Neural cell (in vitro differentiated cells): Measurements from ENCODE around the gene KRAS. TPM values are rescaled to one million over a fixed set of nuclear protein-coding genes. Genes with fewer than 3 reads are reported as not detected.

Experiments used
- H2AFZ ChIP-seq: fragments of 200-600, 300-800 bp; sonication (generic), shearing (Covaris generic); 2 replicates; pipeline ENCODE4 v1.6.0; 2014; ENCODE audit warnings: low read depth, mild to moderate bottlenecking, antibody characterized with exemption, low read length, moderate library complexity
- H3F3A ChIP-seq: fragments of 200-600 bp; shearing (Covaris generic); 2 replicates; pipeline ENCODE4 v1.6.1; 2016; ENCODE audit warnings: mild to moderate bottlenecking, moderate library complexity, mixed read lengths, antibody characterized with exemption, low read length; ENCODE audit not compliant: insufficient read depth, poor library complexity, severe bottlenecking
- H3K27ac ChIP-seq: fragments of 200-600, 300-800 bp; sonication (generic), shearing (Covaris generic); 2 replicates; pipeline ENCODE4 v1.5.1; 2014; ENCODE audit warnings: mild to moderate bottlenecking, low read length, moderate library complexity
- H3K27me3 ChIP-seq: fragments of 300-800, 200-600 bp; sonication (generic), shearing (Covaris generic); 2 replicates; pipeline ENCODE4 v1.6.0; 2014; ENCODE audit warnings: mild to moderate bottlenecking, low read depth, low read length, moderate library complexity; ENCODE audit not compliant: insufficient read depth
- H3K36me3 ChIP-seq: fragments of 300-800, 200-600 bp; sonication (generic), shearing (Covaris generic); 2 replicates; pipeline ENCODE4 v1.5.1; 2014; ENCODE audit warnings: mild to moderate bottlenecking, antibody characterized with exemption, low read length, moderate library complexity; ENCODE audit not compliant: insufficient read depth
- H3K4me2 ChIP-seq: fragments of 300-800, 200-600 bp; sonication (generic), shearing (Covaris generic); 2 replicates; pipeline ENCODE4 v1.6.0; 2014; ENCODE audit warnings: mild to moderate bottlenecking, low read length
- H3K4me3 ChIP-seq: fragments of 300-800, 200-600 bp; sonication (generic), shearing (Covaris generic); 2 replicates; pipeline ENCODE4 v1.5.1; 2014; ENCODE audit warnings: mild to moderate bottlenecking, low read length, moderate library complexity
- H3K79me2 ChIP-seq: fragments of 200-600 bp; shearing (Covaris generic); replicated peaks from 2 replicates; pipeline ENCODE4 v1.6.0; 2014; ENCODE audit warnings: mild to moderate bottlenecking, low read length, moderate library complexity; ENCODE audit not compliant: insufficient read depth
- H3K9ac ChIP-seq: fragments of 300-800, 200-600 bp; sonication (generic), shearing (Covaris generic); 2 replicates; pipeline ENCODE4 v1.6.1; 2016; ENCODE audit warnings: mild to moderate bottlenecking, low read length, mixed read lengths
- H3K9me2 ChIP-seq: fragments of 200-600 bp; shearing (Covaris generic); 2 replicates; pipeline ENCODE4 v1.6.1; 2016; ENCODE audit warnings: mild to moderate bottlenecking, low read length, mixed read lengths; ENCODE audit not compliant: insufficient read depth
- H3K9me3 ChIP-seq: fragments of 200-600, 300-800 bp; sonication (generic), shearing (Covaris generic); 2 replicates; pipeline ENCODE4 v1.6.1; 2016; ENCODE audit warnings: mild to moderate bottlenecking, mixed run types, low read length, moderate library complexity, mixed read lengths
- H4K20me1 ChIP-seq: fragments of 200-600 bp; shearing (Covaris generic); 2 replicates; pipeline ENCODE4 v1.6.1; 2016; ENCODE audit warnings: mild to moderate bottlenecking, mixed run types; ENCODE audit not compliant: insufficient read depth
- EP300 ChIP-seq: fragments of 450-650 bp; conservative IDR thresholded peaks from 2 replicates; pipeline ENCODE4 v1.6.1; 2014; ENCODE audit warnings: antibody characterized with exemption, mild to moderate bottlenecking, moderate library complexity; ENCODE audit not compliant: poor library complexity, severe bottlenecking
- EZH2 ChIP-seq: fragments of 200-600, 300-800 bp; shearing (Covaris generic), sonication (generic); IDR thresholded peaks from 2 replicates; pipeline ENCODE4 v1.6.1; 2014; ENCODE audit warnings: antibody characterized with exemption, low read length, borderline replicate concordance, mild to moderate bottlenecking; ENCODE audit not compliant: insufficient read depth, poor library complexity, severe bottlenecking
- MXI1 ChIP-seq: fragments of 450-650 bp; conservative IDR thresholded peaks from 2 replicates; pipeline ENCODE4 v1.6.1; 2014; ENCODE audit warnings: antibody characterized with exemption, mild to moderate bottlenecking; ENCODE audit not compliant: poor library complexity, severe bottlenecking
- POLR2AphosphoS5 ChIP-seq: IDR thresholded peaks from 2 replicates; pipeline ENCODE4 v1.6.1; 2012
- RAD21 ChIP-seq: fragments of 450-650 bp; conservative IDR thresholded peaks from 2 replicates; pipeline ENCODE4 v1.6.1; 2014; ENCODE audit warnings: antibody characterized with exemption, mild to moderate bottlenecking, moderate library complexity
- SMC3 ChIP-seq: fragments of 450-650 bp; conservative IDR thresholded peaks from 2 replicates; pipeline ENCODE4 v1.6.1; 2014; ENCODE audit warnings: antibody characterized with exemption, mild to moderate bottlenecking, moderate library complexity; ENCODE audit not compliant: poor library complexity
- TAF1 ChIP-seq: IDR thresholded peaks from 2 replicates; pipeline ENCODE4 v1.6.1; 2012; ENCODE audit warnings: low read depth
- polyA plus RNA-seq: library from polyadenylated mRNA; depleted of rRNA; stranded (reverse); fragments of >200 nt; gene quantifications from 2 replicates; pipeline ENCODE4 v1.2.3, GENCODE V29; 2014
- TF ChIP-seq, protein P1 (sequence below): IDR thresholded peaks from 2 replicates; pipeline ENCODE4 v1.6.1; 2012; ENCODE audit warnings: borderline replicate concordance
- TF ChIP-seq, protein P2 (sequence below): fragments of 450-650 bp; IDR thresholded peaks from 2 replicates; pipeline ENCODE4 v1.5.1; 2014; ENCODE audit warnings: antibody characterized with exemption, mild to moderate bottlenecking, moderate library complexity; ENCODE audit not compliant: poor library complexity, severe bottlenecking

Gene KRAS
- polyA plus RNA-seq, 1 donor from 2014 or later: 34.7 TPM

DNA sequence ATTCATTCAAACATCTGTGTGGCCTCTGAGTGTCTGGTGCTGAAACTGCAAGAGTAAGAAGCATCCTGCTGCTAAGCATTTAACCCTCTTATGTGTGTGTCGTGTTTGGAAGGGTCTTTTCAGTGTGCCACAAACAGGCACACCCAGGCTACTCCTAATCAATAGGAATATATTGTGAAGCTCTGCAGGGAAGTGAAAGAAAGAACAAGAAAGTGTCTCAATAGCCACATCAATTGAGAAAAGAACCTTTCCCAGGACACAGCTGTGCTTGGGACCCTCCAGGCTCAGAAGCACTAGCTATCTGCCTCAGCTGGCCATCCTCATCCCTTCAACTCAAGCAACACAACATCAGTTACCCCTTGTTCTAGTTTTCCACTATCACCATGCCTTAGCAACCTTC is 13.4 kb upstream of the KRAS start:
- H3K27me3 ChIP-seq: peaks cover 89% of the 10 kb centered on the region
- H3F3A ChIP-seq: no peaks in the 10 kb centered on the region
- no peaks in the 10 kb centered on the region for H3K79me2 ChIP-seq
- no peak overlapping the region for H3K4me2 ChIP-seq
- no peak for TF ChIP-seq SMC3
- TF ChIP-seq EP300: no peak
- TF ChIP-seq, protein P1, sequence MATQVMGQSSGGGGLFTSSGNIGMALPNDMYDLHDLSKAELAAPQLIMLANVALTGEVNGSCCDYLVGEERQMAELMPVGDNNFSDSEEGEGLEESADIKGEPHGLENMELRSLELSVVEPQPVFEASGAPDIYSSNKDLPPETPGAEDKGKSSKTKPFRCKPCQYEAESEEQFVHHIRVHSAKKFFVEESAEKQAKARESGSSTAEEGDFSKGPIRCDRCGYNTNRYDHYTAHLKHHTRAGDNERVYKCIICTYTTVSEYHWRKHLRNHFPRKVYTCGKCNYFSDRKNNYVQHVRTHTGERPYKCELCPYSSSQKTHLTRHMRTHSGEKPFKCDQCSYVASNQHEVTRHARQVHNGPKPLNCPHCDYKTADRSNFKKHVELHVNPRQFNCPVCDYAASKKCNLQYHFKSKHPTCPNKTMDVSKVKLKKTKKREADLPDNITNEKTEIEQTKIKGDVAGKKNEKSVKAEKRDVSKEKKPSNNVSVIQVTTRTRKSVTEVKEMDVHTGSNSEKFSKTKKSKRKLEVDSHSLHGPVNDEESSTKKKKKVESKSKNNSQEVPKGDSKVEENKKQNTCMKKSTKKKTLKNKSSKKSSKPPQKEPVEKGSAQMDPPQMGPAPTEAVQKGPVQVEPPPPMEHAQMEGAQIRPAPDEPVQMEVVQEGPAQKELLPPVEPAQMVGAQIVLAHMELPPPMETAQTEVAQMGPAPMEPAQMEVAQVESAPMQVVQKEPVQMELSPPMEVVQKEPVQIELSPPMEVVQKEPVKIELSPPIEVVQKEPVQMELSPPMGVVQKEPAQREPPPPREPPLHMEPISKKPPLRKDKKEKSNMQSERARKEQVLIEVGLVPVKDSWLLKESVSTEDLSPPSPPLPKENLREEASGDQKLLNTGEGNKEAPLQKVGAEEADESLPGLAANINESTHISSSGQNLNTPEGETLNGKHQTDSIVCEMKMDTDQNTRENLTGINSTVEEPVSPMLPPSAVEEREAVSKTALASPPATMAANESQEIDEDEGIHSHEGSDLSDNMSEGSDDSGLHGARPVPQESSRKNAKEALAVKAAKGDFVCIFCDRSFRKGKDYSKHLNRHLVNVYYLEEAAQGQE: no peak
- no peak for TF ChIP-seq TAF1
- TF ChIP-seq MXI1: no peak
- no peak for TF ChIP-seq EZH2
- TF ChIP-seq, protein P2, sequence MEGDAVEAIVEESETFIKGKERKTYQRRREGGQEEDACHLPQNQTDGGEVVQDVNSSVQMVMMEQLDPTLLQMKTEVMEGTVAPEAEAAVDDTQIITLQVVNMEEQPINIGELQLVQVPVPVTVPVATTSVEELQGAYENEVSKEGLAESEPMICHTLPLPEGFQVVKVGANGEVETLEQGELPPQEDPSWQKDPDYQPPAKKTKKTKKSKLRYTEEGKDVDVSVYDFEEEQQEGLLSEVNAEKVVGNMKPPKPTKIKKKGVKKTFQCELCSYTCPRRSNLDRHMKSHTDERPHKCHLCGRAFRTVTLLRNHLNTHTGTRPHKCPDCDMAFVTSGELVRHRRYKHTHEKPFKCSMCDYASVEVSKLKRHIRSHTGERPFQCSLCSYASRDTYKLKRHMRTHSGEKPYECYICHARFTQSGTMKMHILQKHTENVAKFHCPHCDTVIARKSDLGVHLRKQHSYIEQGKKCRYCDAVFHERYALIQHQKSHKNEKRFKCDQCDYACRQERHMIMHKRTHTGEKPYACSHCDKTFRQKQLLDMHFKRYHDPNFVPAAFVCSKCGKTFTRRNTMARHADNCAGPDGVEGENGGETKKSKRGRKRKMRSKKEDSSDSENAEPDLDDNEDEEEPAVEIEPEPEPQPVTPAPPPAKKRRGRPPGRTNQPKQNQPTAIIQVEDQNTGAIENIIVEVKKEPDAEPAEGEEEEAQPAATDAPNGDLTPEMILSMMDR: no peak
- TF ChIP-seq POLR2AphosphoS5: no peak
- TF ChIP-seq RAD21: no peak
- H3K9ac ChIP-seq: no peak overlapping the region
- no peaks in the 10 kb centered on the region for H3K9me3 ChIP-seq
- H3K36me3 ChIP-seq: no peaks in the 10 kb centered on the region
- no peak overlapping the region for H3K4me3 ChIP-seq
- no peaks in the 10 kb centered on the region for H3K9me2 ChIP-seq
- H2AFZ ChIP-seq: no peak overlapping the region
- no peaks in the 10 kb centered on the region for H4K20me1 ChIP-seq
- no peak overlapping the region for H3K27ac ChIP-seq

DNA sequence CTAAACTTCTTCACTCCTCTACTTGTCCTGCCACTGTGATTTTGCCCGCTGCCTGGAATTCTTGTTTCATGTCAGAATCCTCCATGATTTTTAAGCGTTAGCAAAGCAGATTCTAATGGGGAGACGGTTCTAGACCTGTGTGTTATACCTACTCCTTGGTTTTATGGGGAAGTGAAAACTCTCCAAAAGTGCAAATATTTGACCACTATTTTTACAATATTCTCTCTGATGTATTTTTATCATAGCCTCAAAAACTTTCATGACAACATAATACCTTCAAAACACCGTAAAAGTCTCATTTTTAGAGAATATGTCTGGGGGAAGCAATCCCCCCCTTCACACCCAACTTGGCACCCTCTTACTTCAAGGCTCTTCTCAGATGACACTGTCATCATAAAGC is 12.9 kb upstream of the KRAS start:
- Histone ChIP-seq H3K79me2 (no peaks in the 10 kb centered on the region), H2AFZ (no peak overlapping the region), H3K9me3 (no peaks in the 10 kb centered on the region), H3K4me2 (no peak overlapping the region), H3K27ac (no peak overlapping the region), H3K4me3 (no peak overlapping the region), H3K36me3 (no peaks in the 10 kb centered on the region), H4K20me1 (no peaks in the 10 kb centered on the region), H3K9me2 (no peaks in the 10 kb centered on the region), H3K9ac (no peak overlapping the region), H3F3A (no peaks in the 10 kb centered on the region), H3K27me3 (peaks cover 86% of the 10 kb centered on the region)
- no peak for TF ChIP-seq POLR2AphosphoS5
- TF ChIP-seq, protein P2: no peak
- TF ChIP-seq, protein P1: no peak
- TF ChIP-seq RAD21: no peak
- no peak for TF ChIP-seq EZH2
